Neural cell (in vitro differentiated cells): ENCODE data around the gene ST6GALNAC2.

Experiments used
- EP300 ChIP-seq: fragments of 450-650 bp; conservative IDR thresholded peaks from 2 replicates; pipeline ENCODE4 v1.6.1; 2014; ENCODE audit warnings: antibody characterized with exemption, mild to moderate bottlenecking, moderate library complexity; ENCODE audit not compliant: poor library complexity, severe bottlenecking
- EZH2 ChIP-seq: fragments of 200-600, 300-800 bp; shearing (Covaris generic), sonication (generic); IDR thresholded peaks from 2 replicates; pipeline ENCODE4 v1.6.1; 2014; ENCODE audit warnings: antibody characterized with exemption, low read length, borderline replicate concordance, mild to moderate bottlenecking; ENCODE audit not compliant: insufficient read depth, poor library complexity, severe bottlenecking
- POLR2AphosphoS5 ChIP-seq: IDR thresholded peaks from 2 replicates; pipeline ENCODE4 v1.6.1; 2012
- RAD21 ChIP-seq: fragments of 450-650 bp; conservative IDR thresholded peaks from 2 replicates; pipeline ENCODE4 v1.6.1; 2014; ENCODE audit warnings: antibody characterized with exemption, mild to moderate bottlenecking, moderate library complexity
- TF ChIP-seq, protein P1 (sequence below): fragments of 450-650 bp; IDR thresholded peaks from 2 replicates; pipeline ENCODE4 v1.5.1; 2014; ENCODE audit warnings: antibody characterized with exemption, mild to moderate bottlenecking, moderate library complexity; ENCODE audit not compliant: poor library complexity, severe bottlenecking
- TF ChIP-seq, protein P2 (sequence below): IDR thresholded peaks from 2 replicates; pipeline ENCODE4 v1.6.1; 2012; ENCODE audit warnings: borderline replicate concordance

DNA sequence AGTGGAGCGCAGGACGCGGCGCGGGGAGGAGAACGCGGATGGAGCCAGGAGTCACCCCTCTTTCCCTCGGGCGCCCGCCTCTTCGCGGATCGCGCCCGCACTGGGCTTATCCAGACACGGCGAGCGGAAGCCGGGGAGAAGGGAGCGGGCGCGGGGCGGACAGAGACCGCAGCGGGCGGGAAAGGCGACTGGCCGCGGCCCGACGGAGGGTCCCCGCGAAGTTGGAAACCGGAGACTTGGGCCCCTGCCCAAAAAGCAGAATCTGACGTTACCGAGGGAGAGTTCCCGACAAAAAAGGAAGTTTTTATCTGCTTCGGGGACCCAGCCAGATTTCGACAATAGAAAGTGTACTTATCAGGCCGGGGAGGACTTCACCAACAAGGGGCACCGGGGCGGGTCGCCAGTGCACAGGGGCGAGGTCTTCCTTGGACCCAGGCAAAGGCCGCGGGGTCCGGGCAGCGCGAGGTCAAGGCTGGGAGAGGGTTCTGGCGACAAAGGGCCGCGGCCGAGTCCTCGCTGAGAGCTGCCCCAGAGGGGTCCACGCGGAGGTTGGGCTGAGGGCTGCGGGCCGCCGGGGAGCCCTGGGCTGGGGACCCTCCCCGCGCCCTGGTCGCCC, 519 bp downstream of the ST6GALNAC2 start:
- TF ChIP-seq, protein P1, sequence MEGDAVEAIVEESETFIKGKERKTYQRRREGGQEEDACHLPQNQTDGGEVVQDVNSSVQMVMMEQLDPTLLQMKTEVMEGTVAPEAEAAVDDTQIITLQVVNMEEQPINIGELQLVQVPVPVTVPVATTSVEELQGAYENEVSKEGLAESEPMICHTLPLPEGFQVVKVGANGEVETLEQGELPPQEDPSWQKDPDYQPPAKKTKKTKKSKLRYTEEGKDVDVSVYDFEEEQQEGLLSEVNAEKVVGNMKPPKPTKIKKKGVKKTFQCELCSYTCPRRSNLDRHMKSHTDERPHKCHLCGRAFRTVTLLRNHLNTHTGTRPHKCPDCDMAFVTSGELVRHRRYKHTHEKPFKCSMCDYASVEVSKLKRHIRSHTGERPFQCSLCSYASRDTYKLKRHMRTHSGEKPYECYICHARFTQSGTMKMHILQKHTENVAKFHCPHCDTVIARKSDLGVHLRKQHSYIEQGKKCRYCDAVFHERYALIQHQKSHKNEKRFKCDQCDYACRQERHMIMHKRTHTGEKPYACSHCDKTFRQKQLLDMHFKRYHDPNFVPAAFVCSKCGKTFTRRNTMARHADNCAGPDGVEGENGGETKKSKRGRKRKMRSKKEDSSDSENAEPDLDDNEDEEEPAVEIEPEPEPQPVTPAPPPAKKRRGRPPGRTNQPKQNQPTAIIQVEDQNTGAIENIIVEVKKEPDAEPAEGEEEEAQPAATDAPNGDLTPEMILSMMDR, result no peak
- TF ChIP-seq POLR2AphosphoS5 (no peak), EZH2 (no peak), RAD21 (no peak), EP300 (no peak)
- TF ChIP-seq, protein P2, sequence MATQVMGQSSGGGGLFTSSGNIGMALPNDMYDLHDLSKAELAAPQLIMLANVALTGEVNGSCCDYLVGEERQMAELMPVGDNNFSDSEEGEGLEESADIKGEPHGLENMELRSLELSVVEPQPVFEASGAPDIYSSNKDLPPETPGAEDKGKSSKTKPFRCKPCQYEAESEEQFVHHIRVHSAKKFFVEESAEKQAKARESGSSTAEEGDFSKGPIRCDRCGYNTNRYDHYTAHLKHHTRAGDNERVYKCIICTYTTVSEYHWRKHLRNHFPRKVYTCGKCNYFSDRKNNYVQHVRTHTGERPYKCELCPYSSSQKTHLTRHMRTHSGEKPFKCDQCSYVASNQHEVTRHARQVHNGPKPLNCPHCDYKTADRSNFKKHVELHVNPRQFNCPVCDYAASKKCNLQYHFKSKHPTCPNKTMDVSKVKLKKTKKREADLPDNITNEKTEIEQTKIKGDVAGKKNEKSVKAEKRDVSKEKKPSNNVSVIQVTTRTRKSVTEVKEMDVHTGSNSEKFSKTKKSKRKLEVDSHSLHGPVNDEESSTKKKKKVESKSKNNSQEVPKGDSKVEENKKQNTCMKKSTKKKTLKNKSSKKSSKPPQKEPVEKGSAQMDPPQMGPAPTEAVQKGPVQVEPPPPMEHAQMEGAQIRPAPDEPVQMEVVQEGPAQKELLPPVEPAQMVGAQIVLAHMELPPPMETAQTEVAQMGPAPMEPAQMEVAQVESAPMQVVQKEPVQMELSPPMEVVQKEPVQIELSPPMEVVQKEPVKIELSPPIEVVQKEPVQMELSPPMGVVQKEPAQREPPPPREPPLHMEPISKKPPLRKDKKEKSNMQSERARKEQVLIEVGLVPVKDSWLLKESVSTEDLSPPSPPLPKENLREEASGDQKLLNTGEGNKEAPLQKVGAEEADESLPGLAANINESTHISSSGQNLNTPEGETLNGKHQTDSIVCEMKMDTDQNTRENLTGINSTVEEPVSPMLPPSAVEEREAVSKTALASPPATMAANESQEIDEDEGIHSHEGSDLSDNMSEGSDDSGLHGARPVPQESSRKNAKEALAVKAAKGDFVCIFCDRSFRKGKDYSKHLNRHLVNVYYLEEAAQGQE, result no peak
